Astrocyte (in vitro differentiated cells and primary cell): ENCODE data around the gene CD200. TPM values are rescaled to one million over a fixed set of nuclear protein-coding genes. Genes with fewer than 3 reads are reported as not detected.

Source experiments
- DNase-seq: peaks from one replicate; pipeline ENCODE4 v3.0.0-alpha.2; 2010; ENCODE audit warnings: low read depth
- FAIRE-seq: peaks from 2 replicates; lab custom pipeline; 2011; peaks lifted over from hg19 to GRCh38; lab: Jason Lieb, UNC
- H2AFZ ChIP-seq: 2 replicates; pipeline ENCODE4 v1.6.0; 2012; ENCODE audit warnings: low read depth, low read length, inconsistent platforms
- H3K27ac ChIP-seq: 2 replicates; pipeline ENCODE4 v1.5.1; 2011; ENCODE audit warnings: low read depth, low read length, inconsistent platforms
- H3K27me3 ChIP-seq: 2 replicates; pipeline ENCODE4 v1.6.0; 2011; ENCODE audit warnings: low read length, inconsistent platforms; ENCODE audit not compliant: insufficient read depth
- H3K36me3 ChIP-seq: 2 replicates; pipeline ENCODE4 v1.5.1; 2011; ENCODE audit warnings: low read length, inconsistent platforms; ENCODE audit not compliant: insufficient read depth
- H3K4me1 ChIP-seq: 2 replicates; pipeline ENCODE4 v1.5.1; 2011; ENCODE audit warnings: low read length, inconsistent platforms; ENCODE audit not compliant: insufficient read depth
- H3K4me2 ChIP-seq: 2 replicates; pipeline ENCODE4 v1.6.0; 2012; ENCODE audit warnings: low read length, inconsistent platforms
- H3K4me3 ChIP-seq: 2 replicates; pipeline ENCODE4 v1.5.1; 2011; ENCODE audit warnings: low read depth, mild to moderate bottlenecking, low read length, inconsistent platforms; ENCODE audit not compliant: insufficient read depth
- H3K79me2 ChIP-seq: 2 replicates; pipeline ENCODE4 v1.6.0; 2012; ENCODE audit warnings: mild to moderate bottlenecking, low read length, inconsistent platforms; ENCODE audit not compliant: insufficient read depth
- H3K9ac ChIP-seq: 2 replicates; pipeline ENCODE4 v1.6.0; 2012; ENCODE audit warnings: mild to moderate bottlenecking, low read length, inconsistent platforms
- H3K9me3 ChIP-seq: 2 replicates; pipeline ENCODE4 v1.5.1; 2012; ENCODE audit warnings: low read depth, mild to moderate bottlenecking, low read length, inconsistent platforms; ENCODE audit not compliant: insufficient read depth
- H4K20me1 ChIP-seq: 2 replicates; pipeline ENCODE4 v1.6.0; 2012; ENCODE audit warnings: low read length, inconsistent platforms; ENCODE audit not compliant: insufficient read depth
- H3K27ac Mint-ChIP-seq: one replicate; pipeline ENCODE4 v1.8.0; 2021; ENCODE audit warnings: mild to moderate bottlenecking, mixed read lengths; ENCODE audit not compliant: unreplicated experiment
- H3K27me3 Mint-ChIP-seq: one replicate; pipeline ENCODE4 v1.8.0; 2021; ENCODE audit warnings: low read depth, mixed read lengths; ENCODE audit not compliant: unreplicated experiment
- H3K36me3 Mint-ChIP-seq: one replicate; pipeline ENCODE4 v1.8.0; 2021; ENCODE audit warnings: low read depth, mixed read lengths; ENCODE audit not compliant: unreplicated experiment
- H3K4me1 Mint-ChIP-seq: one replicate; pipeline ENCODE4 v1.8.0; 2021; ENCODE audit warnings: low read depth, mixed read lengths; ENCODE audit not compliant: unreplicated experiment
- H3K4me3 Mint-ChIP-seq: one replicate; pipeline ENCODE4 v1.8.0; 2021; ENCODE audit warnings: mild to moderate bottlenecking, moderate library complexity, mixed read lengths; ENCODE audit not compliant: unreplicated experiment
- H3K9me3 Mint-ChIP-seq: one replicate; pipeline ENCODE4 v1.8.0; 2021; ENCODE audit warnings: mild to moderate bottlenecking, mixed read lengths; ENCODE audit not compliant: unreplicated experiment
- EZH2 ChIP-seq: IDR thresholded peaks from 2 replicates; pipeline ENCODE4 v1.6.1; 2012; ENCODE audit warnings: mild to moderate bottlenecking, low read length, inconsistent platforms; ENCODE audit not compliant: insufficient read depth
- total RNA-seq: library from RNA; stranded (reverse); gene quantifications from 2 replicates; pipeline ENCODE4 v1.2.1, GENCODE V29; 2021
- TF ChIP-seq, protein P1 (sequence below): IDR thresholded peaks from 2 replicates; pipeline ENCODE4 v1.5.1; 2011; ENCODE audit warnings: low read depth, mild to moderate bottlenecking, inconsistent platforms, low read length, moderate library complexity; ENCODE audit not compliant: insufficient read depth

The CD200 gene
- total RNA-seq, 1 donor from 2014 or later = 11.1 TPM

DNA sequence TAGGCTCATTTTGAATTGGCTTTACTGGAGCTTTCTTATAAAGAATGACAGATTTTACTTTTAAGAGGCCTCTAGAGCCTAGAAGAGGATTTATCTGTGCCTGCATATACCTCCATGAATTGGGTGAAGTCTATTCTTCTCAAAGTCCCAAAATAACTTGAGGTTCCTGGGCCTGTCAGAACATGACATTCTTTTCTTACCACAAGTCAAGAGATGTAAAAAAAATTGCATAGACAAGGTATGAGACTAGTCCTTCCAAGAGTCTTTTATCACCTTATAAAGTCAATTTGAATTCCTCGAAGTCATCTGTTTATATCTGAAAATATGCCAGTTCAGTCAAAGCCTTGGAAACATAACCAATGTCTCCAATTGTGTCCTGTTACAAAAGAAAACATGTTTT lies 17.2 kb upstream of the CD200 start:
- H3K4me1 Mint-ChIP-seq = peaks cover 2% of the 10 kb centered on the region
- no peak for TF ChIP-seq EZH2
- TF ChIP-seq, protein P1, sequence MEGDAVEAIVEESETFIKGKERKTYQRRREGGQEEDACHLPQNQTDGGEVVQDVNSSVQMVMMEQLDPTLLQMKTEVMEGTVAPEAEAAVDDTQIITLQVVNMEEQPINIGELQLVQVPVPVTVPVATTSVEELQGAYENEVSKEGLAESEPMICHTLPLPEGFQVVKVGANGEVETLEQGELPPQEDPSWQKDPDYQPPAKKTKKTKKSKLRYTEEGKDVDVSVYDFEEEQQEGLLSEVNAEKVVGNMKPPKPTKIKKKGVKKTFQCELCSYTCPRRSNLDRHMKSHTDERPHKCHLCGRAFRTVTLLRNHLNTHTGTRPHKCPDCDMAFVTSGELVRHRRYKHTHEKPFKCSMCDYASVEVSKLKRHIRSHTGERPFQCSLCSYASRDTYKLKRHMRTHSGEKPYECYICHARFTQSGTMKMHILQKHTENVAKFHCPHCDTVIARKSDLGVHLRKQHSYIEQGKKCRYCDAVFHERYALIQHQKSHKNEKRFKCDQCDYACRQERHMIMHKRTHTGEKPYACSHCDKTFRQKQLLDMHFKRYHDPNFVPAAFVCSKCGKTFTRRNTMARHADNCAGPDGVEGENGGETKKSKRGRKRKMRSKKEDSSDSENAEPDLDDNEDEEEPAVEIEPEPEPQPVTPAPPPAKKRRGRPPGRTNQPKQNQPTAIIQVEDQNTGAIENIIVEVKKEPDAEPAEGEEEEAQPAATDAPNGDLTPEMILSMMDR = no peak
- H3K36me3 Mint-ChIP-seq = no peaks in the 10 kb centered on the region
- Histone ChIP-seq H3K36me3 (no peaks in the 10 kb centered on the region), H3K27ac (no peak overlapping the region), H3K27me3 (no peaks in the 10 kb centered on the region), H3K4me2 (no peak overlapping the region), H3K4me3 (no peak overlapping the region), H3K4me1 (no peaks in the 10 kb centered on the region), H3K79me2 (no peaks in the 10 kb centered on the region), H3K9me3 (no peaks in the 10 kb centered on the region), H2AFZ (no peak overlapping the region), H3K9ac (no peak overlapping the region), H4K20me1 (no peaks in the 10 kb centered on the region)
- FAIRE-seq (no peak), DNase-seq (no peak)
- H3K4me3 Mint-ChIP-seq = no peak overlapping the region
- no peak overlapping the region for H3K27ac Mint-ChIP-seq
- no peaks in the 10 kb centered on the region for H3K27me3 Mint-ChIP-seq
- peaks cover 2% of the 10 kb centered on the region for H3K9me3 Mint-ChIP-seq

DNA sequence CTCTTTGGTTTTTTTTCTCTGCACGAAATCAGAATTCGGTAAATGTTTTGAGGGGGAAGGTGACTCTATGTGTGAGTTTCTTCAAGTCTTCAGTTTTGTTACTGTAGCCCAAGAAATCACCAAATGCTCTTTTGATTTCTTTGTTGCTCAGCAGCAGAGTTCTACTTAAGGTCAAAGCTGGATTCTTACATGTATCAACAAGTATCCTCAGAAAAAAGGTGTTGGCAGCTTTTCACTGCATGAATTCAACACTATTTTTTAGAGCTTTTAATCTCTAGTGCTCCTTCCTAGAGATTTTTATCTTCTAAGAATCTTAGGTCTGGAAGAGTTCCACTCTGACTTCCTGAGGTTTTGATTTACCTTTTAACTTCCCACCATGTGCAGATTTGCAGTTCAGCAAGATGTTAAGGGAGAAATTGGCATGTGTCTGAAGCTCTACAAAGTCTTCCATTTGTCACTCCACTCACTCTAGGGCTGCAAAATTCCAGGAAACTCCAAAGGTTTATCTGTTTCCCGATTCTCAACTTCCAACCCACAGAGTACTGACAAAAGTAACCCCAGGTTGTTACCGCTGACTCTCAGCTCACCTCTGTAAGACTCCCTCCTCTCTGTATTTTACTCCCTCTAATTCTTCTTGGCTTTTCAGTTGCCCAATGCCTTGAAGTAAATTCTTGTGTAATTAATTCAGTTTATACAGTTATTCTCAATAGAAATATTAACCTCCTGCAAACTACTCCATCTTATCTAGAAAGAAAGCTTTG lies 13.3 kb upstream of the CD200 start:
- FAIRE-seq (no peak), DNase-seq (no peak)
- H3K27me3 ChIP-seq = no peaks in the 10 kb centered on the region
- no peak overlapping the region for H3K27ac ChIP-seq
- H3K9ac ChIP-seq = no peak overlapping the region
- Mint-ChIP-seq H3K36me3 (no peaks in the 10 kb centered on the region), H3K9me3 (no peaks in the 10 kb centered on the region), H3K27me3 (no peaks in the 10 kb centered on the region), H3K4me1 (peaks cover 2% of the 10 kb centered on the region), H3K27ac (no peak overlapping the region), H3K4me3 (no peak overlapping the region)
- TF ChIP-seq EZH2 = no peak
- H3K9me3 ChIP-seq = no peaks in the 10 kb centered on the region
- no peaks in the 10 kb centered on the region for H3K79me2 ChIP-seq
- no peaks in the 10 kb centered on the region for H4K20me1 ChIP-seq
- H3K4me1 ChIP-seq = no peaks in the 10 kb centered on the region
- H2AFZ ChIP-seq = no peak overlapping the region
- no peak overlapping the region for H3K4me2 ChIP-seq
- H3K36me3 ChIP-seq = no peaks in the 10 kb centered on the region
- H3K4me3 ChIP-seq = no peak overlapping the region

DNA sequence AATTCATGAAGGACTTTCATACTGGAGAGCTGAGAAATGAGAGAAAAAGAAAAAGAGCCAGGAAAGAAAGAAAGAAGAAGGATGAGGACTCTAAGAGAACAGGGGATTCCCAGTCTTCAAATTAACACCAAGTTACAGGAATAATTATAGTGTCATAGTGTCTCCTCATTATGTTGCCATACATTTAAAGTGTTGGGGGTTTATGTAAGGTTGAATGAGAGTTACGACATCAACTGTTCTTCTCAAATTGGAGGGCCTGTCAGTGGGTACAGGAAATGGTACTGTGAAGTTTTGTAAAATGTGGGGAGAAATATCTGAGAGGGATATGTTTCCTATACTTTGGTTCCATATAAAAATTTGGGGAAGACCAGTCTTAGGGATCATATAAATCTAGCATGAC lies 12.3 kb upstream of the CD200 start:
- FAIRE-seq = no peak
- Mint-ChIP-seq H3K4me1 (peaks cover 2% of the 10 kb centered on the region), H3K36me3 (no peaks in the 10 kb centered on the region), H3K4me3 (no peak overlapping the region), H3K27ac (no peak overlapping the region), H3K27me3 (no peaks in the 10 kb centered on the region), H3K9me3 (no peaks in the 10 kb centered on the region)
- Histone ChIP-seq H3K9ac (no peak overlapping the region), H3K79me2 (no peaks in the 10 kb centered on the region), H3K27me3 (no peaks in the 10 kb centered on the region), H3K9me3 (no peaks in the 10 kb centered on the region), H3K36me3 (no peaks in the 10 kb centered on the region), H3K4me1 (no peaks in the 10 kb centered on the region), H3K4me2 (no peak overlapping the region), H2AFZ (no peak overlapping the region), H4K20me1 (no peaks in the 10 kb centered on the region), H3K4me3 (no peak overlapping the region), H3K27ac (no peak overlapping the region)
- TF ChIP-seq EZH2 = no peak
- no peak for DNase-seq
